Epithelial cell of esophagus (primary cell): ENCODE data around the gene SORCS1.

ENCODE experiments used
- DNase-seq: peaks from one replicate; pipeline ENCODE4 v3.0.0; 2010; ENCODE audit warnings: low read depth
- H3K4me3 ChIP-seq: 2 replicates; pipeline ENCODE4 v1.5.1; 2011; ENCODE audit warnings: mild to moderate bottlenecking, low read length, control low read depth
- TF ChIP-seq, protein P1 (sequence below): IDR thresholded peaks from 2 replicates; pipeline ENCODE4 v1.5.1; 2011; ENCODE audit warnings: low read depth, mild to moderate bottlenecking, low read length, control low read depth, inconsistent platforms; ENCODE audit not compliant: insufficient read depth; ENCODE audit errors: missing control alignments

The SORCS1 gene

GRCh38 chr10:107148906-107149305 is 15.6 kb downstream of the SORCS1 start:
- no peak for DNase-seq
- H3K4me3 ChIP-seq = no peak overlapping the region
- TF ChIP-seq, protein P1, sequence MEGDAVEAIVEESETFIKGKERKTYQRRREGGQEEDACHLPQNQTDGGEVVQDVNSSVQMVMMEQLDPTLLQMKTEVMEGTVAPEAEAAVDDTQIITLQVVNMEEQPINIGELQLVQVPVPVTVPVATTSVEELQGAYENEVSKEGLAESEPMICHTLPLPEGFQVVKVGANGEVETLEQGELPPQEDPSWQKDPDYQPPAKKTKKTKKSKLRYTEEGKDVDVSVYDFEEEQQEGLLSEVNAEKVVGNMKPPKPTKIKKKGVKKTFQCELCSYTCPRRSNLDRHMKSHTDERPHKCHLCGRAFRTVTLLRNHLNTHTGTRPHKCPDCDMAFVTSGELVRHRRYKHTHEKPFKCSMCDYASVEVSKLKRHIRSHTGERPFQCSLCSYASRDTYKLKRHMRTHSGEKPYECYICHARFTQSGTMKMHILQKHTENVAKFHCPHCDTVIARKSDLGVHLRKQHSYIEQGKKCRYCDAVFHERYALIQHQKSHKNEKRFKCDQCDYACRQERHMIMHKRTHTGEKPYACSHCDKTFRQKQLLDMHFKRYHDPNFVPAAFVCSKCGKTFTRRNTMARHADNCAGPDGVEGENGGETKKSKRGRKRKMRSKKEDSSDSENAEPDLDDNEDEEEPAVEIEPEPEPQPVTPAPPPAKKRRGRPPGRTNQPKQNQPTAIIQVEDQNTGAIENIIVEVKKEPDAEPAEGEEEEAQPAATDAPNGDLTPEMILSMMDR = no peak

DNA sequence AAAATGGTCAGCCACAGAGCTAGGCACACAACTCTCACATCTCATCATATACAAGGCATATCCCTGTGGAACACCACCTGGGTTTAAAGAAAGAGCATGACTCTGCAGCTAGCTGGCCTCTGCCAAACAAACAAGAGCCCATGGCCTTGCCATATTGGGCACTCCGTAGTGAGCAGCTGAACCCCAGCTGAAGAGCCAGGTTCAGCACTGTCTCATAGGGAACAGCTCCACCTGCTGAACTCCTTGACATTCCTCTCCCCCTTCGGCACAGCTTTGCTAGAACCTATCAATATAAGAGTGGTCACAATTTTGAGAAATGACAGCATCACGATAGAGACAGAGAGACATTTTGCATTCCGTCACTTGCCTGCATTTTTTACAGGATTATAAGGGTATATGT is 20.0 kb downstream of the SORCS1 start:
- TF ChIP-seq, protein P1 = no peak
- H3K4me3 ChIP-seq = no peak overlapping the region
- no peak for DNase-seq

GRCh38 chr10:107141524-107142061 is 22.9 kb downstream of the SORCS1 start:
- no peak overlapping the region for H3K4me3 ChIP-seq
- TF ChIP-seq, protein P1 = no peak
- no peak for DNase-seq

DNA sequence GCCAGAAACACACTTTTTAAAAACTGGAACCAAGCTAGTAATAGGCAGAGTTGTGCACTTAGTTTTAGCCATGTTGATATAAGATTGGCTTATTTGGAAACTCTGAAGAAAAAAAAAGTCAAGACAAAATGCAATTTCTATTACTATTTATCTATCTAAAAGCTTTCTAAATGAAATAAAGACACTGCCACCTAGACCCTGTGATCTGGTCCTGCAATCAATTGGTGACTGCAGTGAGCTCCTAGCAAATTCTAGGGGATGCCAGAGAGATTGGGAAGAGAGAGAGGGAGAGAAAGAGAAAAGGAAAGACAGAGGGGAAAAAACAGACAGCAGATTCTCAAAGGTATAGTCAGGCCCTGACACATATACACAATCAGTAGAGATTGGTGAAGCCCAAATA is 25.3 kb downstream of the SORCS1 start:
- TF ChIP-seq, protein P1 = no peak
- no peak for DNase-seq
- no peak overlapping the region for H3K4me3 ChIP-seq

DNA sequence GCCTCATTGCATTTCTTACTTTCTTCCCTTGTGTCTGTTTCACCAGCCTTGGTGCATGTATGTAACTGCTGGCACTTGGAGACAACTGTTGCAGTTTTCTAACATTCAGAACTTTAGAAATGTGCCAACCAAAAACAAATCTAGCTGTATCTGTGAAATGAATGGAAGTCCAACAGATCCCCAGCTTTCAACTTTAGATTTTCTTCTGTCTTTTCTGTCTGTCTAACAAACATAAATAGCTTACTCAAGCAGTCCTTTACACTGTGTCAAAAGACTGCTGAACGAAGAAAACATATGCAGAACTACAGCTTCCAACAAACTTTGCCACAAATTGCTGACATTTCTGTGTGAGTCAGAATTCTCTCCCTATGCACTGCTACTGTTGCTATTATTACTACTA is 30.9 kb downstream of the SORCS1 start:
- H3K4me3 ChIP-seq = no peak overlapping the region
- TF ChIP-seq, protein P1 = no peak
- no peak for DNase-seq

GRCh38 chr10:107129000-107129399 is 35.5 kb downstream of the SORCS1 start:
- no peak for DNase-seq
- H3K4me3 ChIP-seq = no peak overlapping the region
- TF ChIP-seq, protein P1 = no peak

- DNase-seq = no peak
- H3K4me3 ChIP-seq = no peak overlapping the region
- TF ChIP-seq, protein P1 = no peak
Observed at GRCh38 chr10:107126512-107127065, 37.9 kb downstream of the SORCS1 start.
